Neural cell (in vitro differentiated cells): Measurements from ENCODE around the gene DHRS9. TPM values are rescaled to one million over a fixed set of nuclear protein-coding genes. Genes with fewer than 3 reads are reported as not detected.

Experiments
- H2AFZ ChIP-seq: fragments of 200-600, 300-800 bp; sonication (generic), shearing (Covaris generic); 2 replicates; pipeline ENCODE4 v1.6.0; 2014; ENCODE audit warnings: low read depth, mild to moderate bottlenecking, antibody characterized with exemption, low read length, moderate library complexity
- H3F3A ChIP-seq: fragments of 200-600 bp; shearing (Covaris generic); 2 replicates; pipeline ENCODE4 v1.6.1; 2016; ENCODE audit warnings: mild to moderate bottlenecking, moderate library complexity, mixed read lengths, antibody characterized with exemption, low read length; ENCODE audit not compliant: insufficient read depth, poor library complexity, severe bottlenecking
- H3K27ac ChIP-seq: fragments of 200-600, 300-800 bp; sonication (generic), shearing (Covaris generic); 2 replicates; pipeline ENCODE4 v1.5.1; 2014; ENCODE audit warnings: mild to moderate bottlenecking, low read length, moderate library complexity
- H3K27me3 ChIP-seq: fragments of 300-800, 200-600 bp; sonication (generic), shearing (Covaris generic); 2 replicates; pipeline ENCODE4 v1.6.0; 2014; ENCODE audit warnings: mild to moderate bottlenecking, low read depth, low read length, moderate library complexity; ENCODE audit not compliant: insufficient read depth
- H3K36me3 ChIP-seq: fragments of 300-800, 200-600 bp; sonication (generic), shearing (Covaris generic); 2 replicates; pipeline ENCODE4 v1.5.1; 2014; ENCODE audit warnings: mild to moderate bottlenecking, antibody characterized with exemption, low read length, moderate library complexity; ENCODE audit not compliant: insufficient read depth
- H3K4me2 ChIP-seq: fragments of 300-800, 200-600 bp; sonication (generic), shearing (Covaris generic); 2 replicates; pipeline ENCODE4 v1.6.0; 2014; ENCODE audit warnings: mild to moderate bottlenecking, low read length
- H3K4me3 ChIP-seq: fragments of 300-800, 200-600 bp; sonication (generic), shearing (Covaris generic); 2 replicates; pipeline ENCODE4 v1.5.1; 2014; ENCODE audit warnings: mild to moderate bottlenecking, low read length, moderate library complexity
- H3K79me2 ChIP-seq: fragments of 200-600 bp; shearing (Covaris generic); replicated peaks from 2 replicates; pipeline ENCODE4 v1.6.0; 2014; ENCODE audit warnings: mild to moderate bottlenecking, low read length, moderate library complexity; ENCODE audit not compliant: insufficient read depth
- H3K9ac ChIP-seq: fragments of 300-800, 200-600 bp; sonication (generic), shearing (Covaris generic); 2 replicates; pipeline ENCODE4 v1.6.1; 2016; ENCODE audit warnings: mild to moderate bottlenecking, low read length, mixed read lengths
- H3K9me2 ChIP-seq: fragments of 200-600 bp; shearing (Covaris generic); 2 replicates; pipeline ENCODE4 v1.6.1; 2016; ENCODE audit warnings: mild to moderate bottlenecking, low read length, mixed read lengths; ENCODE audit not compliant: insufficient read depth
- H3K9me3 ChIP-seq: fragments of 200-600, 300-800 bp; sonication (generic), shearing (Covaris generic); 2 replicates; pipeline ENCODE4 v1.6.1; 2016; ENCODE audit warnings: mild to moderate bottlenecking, mixed run types, low read length, moderate library complexity, mixed read lengths
- H4K20me1 ChIP-seq: fragments of 200-600 bp; shearing (Covaris generic); 2 replicates; pipeline ENCODE4 v1.6.1; 2016; ENCODE audit warnings: mild to moderate bottlenecking, mixed run types; ENCODE audit not compliant: insufficient read depth
- CTCF ChIP-seq: fragments of 450-650 bp; IDR thresholded peaks from 2 replicates; pipeline ENCODE4 v1.5.1; 2014; ENCODE audit warnings: antibody characterized with exemption, mild to moderate bottlenecking, moderate library complexity; ENCODE audit not compliant: poor library complexity, severe bottlenecking
- EP300 ChIP-seq: fragments of 450-650 bp; conservative IDR thresholded peaks from 2 replicates; pipeline ENCODE4 v1.6.1; 2014; ENCODE audit warnings: antibody characterized with exemption, mild to moderate bottlenecking, moderate library complexity; ENCODE audit not compliant: poor library complexity, severe bottlenecking
- EZH2 ChIP-seq: fragments of 200-600, 300-800 bp; shearing (Covaris generic), sonication (generic); IDR thresholded peaks from 2 replicates; pipeline ENCODE4 v1.6.1; 2014; ENCODE audit warnings: antibody characterized with exemption, low read length, borderline replicate concordance, mild to moderate bottlenecking; ENCODE audit not compliant: insufficient read depth, poor library complexity, severe bottlenecking
- MXI1 ChIP-seq: fragments of 450-650 bp; conservative IDR thresholded peaks from 2 replicates; pipeline ENCODE4 v1.6.1; 2014; ENCODE audit warnings: antibody characterized with exemption, mild to moderate bottlenecking; ENCODE audit not compliant: poor library complexity, severe bottlenecking
- POLR2AphosphoS5 ChIP-seq: IDR thresholded peaks from 2 replicates; pipeline ENCODE4 v1.6.1; 2012
- RAD21 ChIP-seq: fragments of 450-650 bp; conservative IDR thresholded peaks from 2 replicates; pipeline ENCODE4 v1.6.1; 2014; ENCODE audit warnings: antibody characterized with exemption, mild to moderate bottlenecking, moderate library complexity
- REST ChIP-seq: IDR thresholded peaks from 2 replicates; pipeline ENCODE4 v1.6.1; 2012; ENCODE audit warnings: borderline replicate concordance
- SMC3 ChIP-seq: fragments of 450-650 bp; conservative IDR thresholded peaks from 2 replicates; pipeline ENCODE4 v1.6.1; 2014; ENCODE audit warnings: antibody characterized with exemption, mild to moderate bottlenecking, moderate library complexity; ENCODE audit not compliant: poor library complexity
- TAF1 ChIP-seq: IDR thresholded peaks from 2 replicates; pipeline ENCODE4 v1.6.1; 2012; ENCODE audit warnings: low read depth
- polyA plus RNA-seq: library from polyadenylated mRNA; depleted of rRNA; stranded (reverse); fragments of >200 nt; gene quantifications from 2 replicates; pipeline ENCODE4 v1.2.3, GENCODE V29; 2014

DHRS9 gene
- polyA plus RNA-seq, 1 donor from 2014 or later = not detected

GRCh38 chr2:169136885-169137534 lies 67.6 kb downstream of the DHRS9 start:
- Histone ChIP-seq H4K20me1 (no peaks in the 10 kb centered on the region), H3K27me3 (no peaks in the 10 kb centered on the region), H3F3A (no peaks in the 10 kb centered on the region), H3K79me2 (no peaks in the 10 kb centered on the region), H3K9ac (no peak overlapping the region), H3K27ac (no peak overlapping the region), H3K36me3 (no peaks in the 10 kb centered on the region), H3K4me3 (no peak overlapping the region), H2AFZ (no peak overlapping the region), H3K9me2 (no peaks in the 10 kb centered on the region), H3K4me2 (no peak overlapping the region), H3K9me3 (no peaks in the 10 kb centered on the region)
- no peak for TF ChIP-seq CTCF
- TF ChIP-seq EZH2 = no peak
- no peak for TF ChIP-seq REST
- no peak for TF ChIP-seq POLR2AphosphoS5
- no peak for TF ChIP-seq RAD21
- TF ChIP-seq EP300 = no peak
- TF ChIP-seq MXI1 = no peak
- TF ChIP-seq SMC3 = no peak
- no peak for TF ChIP-seq TAF1

DNA sequence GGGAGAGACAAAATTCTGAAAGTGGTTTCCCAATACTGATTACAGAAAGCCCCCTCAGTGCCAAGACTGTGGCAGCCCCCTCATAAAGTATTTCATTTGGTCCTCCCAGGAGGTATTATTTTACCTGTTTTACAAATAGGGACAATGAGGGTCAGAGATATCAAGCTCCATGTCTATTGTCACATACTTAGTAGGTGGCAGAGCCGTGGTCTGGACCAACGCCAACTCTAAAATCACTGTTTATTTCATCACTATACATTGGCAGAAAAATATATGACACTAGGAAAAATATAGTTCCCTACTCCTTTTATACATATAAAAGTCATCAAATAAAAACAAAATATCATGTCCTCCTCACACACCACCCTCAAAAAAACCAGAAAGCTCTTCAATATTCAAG lies 68.6 kb downstream of the DHRS9 start:
- Histone ChIP-seq H3K27ac (no peak overlapping the region), H2AFZ (no peak overlapping the region), H3K36me3 (no peaks in the 10 kb centered on the region), H3K9me2 (no peaks in the 10 kb centered on the region), H3K4me3 (no peak overlapping the region), H3K4me2 (no peak overlapping the region), H3K27me3 (no peaks in the 10 kb centered on the region), H4K20me1 (no peaks in the 10 kb centered on the region), H3K79me2 (no peaks in the 10 kb centered on the region), H3K9me3 (no peaks in the 10 kb centered on the region), H3F3A (no peaks in the 10 kb centered on the region), H3K9ac (no peak overlapping the region)
- no peak for TF ChIP-seq TAF1
- no peak for TF ChIP-seq EP300
- no peak for TF ChIP-seq EZH2
- no peak for TF ChIP-seq RAD21
- no peak for TF ChIP-seq CTCF
- TF ChIP-seq MXI1 = no peak
- no peak for TF ChIP-seq POLR2AphosphoS5
- no peak for TF ChIP-seq SMC3
- no peak for TF ChIP-seq REST
